NCI-H748 (cell line): Measurements from ENCODE around the gene TRHDE.

ENCODE experiments used
- DNase-seq: peaks from one replicate; lab custom pipeline; 2025; ENCODE audit not compliant: unreplicated experiment; lab: John Stamatoyannopoulos, UW

Gene TRHDE

GRCh38 chr12:72273851-72274351, 1.7 kb downstream of the TRHDE start:
- peak; percentile 30 for DNase-seq

DNA sequence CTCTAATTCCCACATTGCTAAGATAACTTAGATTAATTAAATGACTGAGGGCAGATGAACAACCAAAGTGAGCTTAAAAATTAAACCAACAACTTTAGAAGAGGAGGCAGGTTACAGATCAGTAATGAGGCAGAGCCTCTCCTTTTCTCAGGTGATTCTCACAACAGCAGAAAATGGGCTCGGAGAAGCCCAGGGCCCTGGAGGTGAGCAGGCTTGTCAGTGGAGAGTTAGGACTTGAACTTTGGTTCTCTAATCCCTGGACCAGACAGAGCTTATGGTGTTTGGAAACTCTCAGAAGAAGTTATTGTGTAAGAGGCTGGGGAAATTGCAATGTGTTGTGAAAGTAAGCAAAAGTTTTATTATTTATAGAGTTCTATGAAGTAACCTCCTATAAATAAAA, 2.8 kb downstream of the TRHDE start:
- DNase-seq: no peak

- DNase-seq: no peak
These were observed 3.4 kb downstream of the TRHDE start for GRCh38 chr12:72275526-72275925.

DNA sequence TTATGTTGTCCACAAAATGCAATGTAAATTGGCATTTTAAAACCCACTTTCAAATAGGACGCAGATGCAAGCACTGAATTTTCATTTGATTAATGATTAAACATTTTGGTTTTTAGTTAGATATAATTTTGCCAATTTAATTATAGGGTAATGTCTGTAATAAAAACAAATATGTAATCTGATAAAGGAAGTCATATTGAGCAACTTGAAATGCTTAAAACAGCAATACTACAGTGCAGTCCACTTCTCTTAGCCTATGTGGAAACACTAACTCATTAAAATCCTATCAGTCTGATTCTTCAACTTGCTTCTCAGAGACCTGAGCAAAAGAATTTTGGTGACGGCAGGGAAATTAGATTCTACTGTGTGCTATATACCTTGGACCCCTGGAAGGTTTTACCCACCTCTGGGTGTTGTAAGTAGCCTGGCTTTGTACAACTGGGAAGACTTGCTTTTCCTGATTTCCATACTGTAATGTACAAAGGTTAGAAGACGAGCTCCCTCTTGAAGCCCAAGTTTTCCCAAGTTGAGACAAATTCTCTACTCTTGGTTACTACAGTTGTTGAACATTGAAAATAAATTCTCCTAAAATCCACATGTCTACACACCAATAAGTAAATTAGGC, 4.1 kb downstream of the TRHDE start:
- no peak for DNase-seq

GRCh38 chr12:72277415-72277814, 5.2 kb downstream of the TRHDE start:
- DNase-seq: no peak

GRCh38 chr12:72278894-72279293, 6.7 kb downstream of the TRHDE start:
- DNase-seq: no peak

DNA sequence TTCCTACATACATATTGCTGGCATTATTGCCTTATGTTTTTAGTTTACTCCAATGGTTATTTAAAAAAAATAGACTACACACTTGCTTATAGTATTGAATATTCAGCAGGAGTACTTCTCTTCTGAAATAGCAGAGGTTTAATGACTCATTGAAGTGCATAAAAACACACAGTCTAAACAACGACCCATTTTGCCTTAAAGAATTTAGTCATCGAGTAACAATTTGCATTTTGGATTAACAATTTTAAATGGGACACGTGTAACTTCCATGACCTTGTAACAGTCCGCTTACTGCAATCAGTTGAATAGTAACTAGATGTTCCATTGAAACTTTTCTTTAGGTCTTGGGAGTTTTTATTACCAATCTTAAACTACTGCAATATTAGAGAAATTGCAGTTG, 9.0 kb downstream of the TRHDE start:
- no peak for DNase-seq

GRCh38 chr12:72282721-72283120, 10.6 kb downstream of the TRHDE start:
- DNase-seq: no peak

GRCh38 chr12:72285861-72286260, 13.7 kb downstream of the TRHDE start:
- no peak for DNase-seq

GRCh38 chr12:72286526-72286925, 14.4 kb downstream of the TRHDE start:
- DNase-seq: no peak

GRCh38 chr12:72288436-72288835, 16.3 kb downstream of the TRHDE start:
- no peak for DNase-seq

GRCh38 chr12:72288911-72289310, 16.7 kb downstream of the TRHDE start:
- no peak for DNase-seq

DNA sequence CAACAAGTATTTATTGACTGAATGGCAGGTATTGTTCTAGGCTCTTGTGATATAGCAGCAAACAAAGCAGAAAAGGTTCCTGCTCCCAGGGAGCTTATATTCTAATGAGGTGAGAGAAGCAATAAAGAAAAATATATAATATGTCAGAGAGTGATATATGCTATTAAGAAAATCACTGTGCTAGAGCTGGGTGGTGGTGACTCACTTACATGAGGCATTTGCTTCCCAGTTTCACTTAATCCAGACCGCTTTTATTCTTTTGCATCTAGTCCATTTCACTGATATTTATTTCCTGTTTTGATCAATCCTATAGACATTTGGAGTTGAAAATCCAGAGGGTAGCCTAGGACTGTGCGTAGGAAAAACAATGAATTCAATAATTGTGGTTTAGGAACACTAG, 17.5 kb downstream of the TRHDE start:
- no peak for DNase-seq

GRCh38 chr12:72291175-72291574, 19.0 kb downstream of the TRHDE start:
- no peak for DNase-seq

- no peak for DNase-seq
These were observed 21.5 kb downstream of the TRHDE start for GRCh38 chr12:72293701-72294100.

GRCh38 chr12:72295101-72295500, 22.9 kb downstream of the TRHDE start:
- no peak for DNase-seq

- no peak for DNase-seq
These were observed 23.6 kb downstream of the TRHDE start for GRCh38 chr12:72295744-72296143.

DNA sequence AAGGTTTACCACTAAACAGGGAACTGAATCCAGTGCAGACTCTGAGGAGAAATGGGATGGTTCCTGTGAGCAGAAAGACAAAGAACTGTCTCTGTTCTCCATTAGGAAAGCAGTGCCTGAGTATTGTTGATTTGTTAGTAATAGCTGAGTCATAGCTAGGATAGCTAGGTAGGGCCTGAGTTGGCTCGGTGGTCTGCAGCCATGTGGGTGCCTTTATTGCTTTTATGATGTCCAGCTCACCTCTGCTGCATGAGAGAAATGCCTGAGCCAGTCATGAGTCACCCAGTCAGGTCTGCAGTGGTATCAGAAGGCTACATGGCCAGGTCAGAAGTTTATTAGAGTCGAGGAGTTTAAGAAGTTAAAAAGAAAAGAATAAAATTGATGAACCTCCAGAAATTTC, 24.2 kb downstream of the TRHDE start:
- DNase-seq: no peak

- DNase-seq: no peak
These were observed 25.5 kb downstream of the TRHDE start for GRCh38 chr12:72297666-72298065.

DNA sequence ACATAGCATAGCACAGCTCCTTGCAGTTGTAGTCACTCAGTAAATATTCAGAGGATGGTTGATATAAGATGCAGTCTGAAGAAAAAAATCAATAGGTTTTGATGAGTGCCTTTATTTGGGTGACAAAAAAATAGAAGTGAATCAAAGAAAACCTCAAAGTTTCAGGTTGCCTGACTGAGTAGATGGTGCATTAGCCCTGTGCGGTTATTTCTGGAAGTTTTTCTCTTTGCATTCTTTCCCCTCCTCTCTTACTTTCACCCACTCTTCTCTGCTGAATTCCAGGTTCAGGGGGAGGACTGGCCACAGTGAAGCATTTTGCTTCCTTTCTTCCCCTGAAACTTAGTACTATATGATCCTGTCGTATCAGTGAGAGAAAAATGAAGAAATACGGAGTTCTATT, 28.6 kb downstream of the TRHDE start:
- no peak for DNase-seq

DNA sequence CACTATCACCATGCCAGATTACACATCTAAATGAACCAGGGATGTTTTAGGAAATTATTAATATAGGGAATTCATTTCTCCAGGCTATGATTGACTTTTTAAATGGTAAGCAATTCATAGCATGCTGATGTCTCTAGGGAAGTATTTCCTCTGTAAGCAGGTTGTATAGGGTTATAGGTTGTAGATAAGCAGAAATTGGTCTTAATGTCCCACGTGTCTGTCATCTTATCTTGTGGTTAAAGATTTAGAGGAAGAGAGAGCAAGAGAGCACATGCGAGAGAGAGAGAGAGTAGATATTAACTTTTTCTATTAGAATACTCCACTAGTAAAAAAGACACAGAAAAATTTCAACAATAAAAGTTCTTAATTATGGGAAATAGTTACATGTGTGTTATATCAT, 32.6 kb downstream of the TRHDE start:
- DNase-seq: no peak

DNA sequence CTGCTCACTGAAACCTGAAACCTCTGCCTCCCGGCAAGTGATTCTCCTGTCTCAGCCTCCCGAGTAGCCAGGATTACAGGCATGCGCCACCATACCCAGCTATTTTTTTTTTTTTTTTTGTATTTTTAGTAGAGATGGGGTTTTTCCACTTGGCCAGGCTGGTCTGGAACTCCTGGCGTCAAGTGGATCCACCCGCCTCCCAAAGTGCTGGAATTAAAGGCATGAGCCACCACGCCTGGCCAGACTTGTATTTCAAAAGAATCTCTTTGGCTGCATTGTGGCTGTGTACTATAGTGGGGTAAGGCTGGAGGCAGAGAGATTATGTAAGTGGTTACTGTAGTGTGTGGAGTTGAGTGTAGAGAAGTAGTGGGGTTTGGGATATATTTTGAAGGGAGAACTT, 35.1 kb downstream of the TRHDE start:
- no peak for DNase-seq

DNA sequence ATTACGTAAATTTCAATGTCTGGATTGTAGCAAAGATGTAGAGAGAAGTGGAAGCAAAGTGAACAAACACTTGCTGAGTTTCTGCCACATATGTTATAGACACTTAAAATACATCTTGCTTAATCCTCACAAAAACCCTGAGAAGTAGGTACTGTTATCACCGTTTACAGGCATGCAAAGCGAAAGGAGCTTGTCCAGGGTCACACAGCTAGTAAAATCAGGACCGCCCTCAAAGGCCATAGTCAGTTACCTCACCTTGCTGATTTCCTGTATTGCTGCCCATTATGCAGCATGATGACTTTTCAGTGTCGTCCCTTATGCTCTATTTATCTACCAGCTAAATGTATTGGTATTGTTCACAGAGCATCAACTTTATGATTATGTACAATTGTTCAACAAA, 39.8 kb downstream of the TRHDE start:
- DNase-seq: no peak
